Measurements from ENCODE around the gene TSPAN17. TPM values are rescaled to one million over a fixed set of nuclear protein-coding genes. Genes with fewer than 3 reads are reported as not detected.

TSPAN17 gene
- total RNA-seq, 1 donor from 2014 or later = 47.3 TPM

DNA sequence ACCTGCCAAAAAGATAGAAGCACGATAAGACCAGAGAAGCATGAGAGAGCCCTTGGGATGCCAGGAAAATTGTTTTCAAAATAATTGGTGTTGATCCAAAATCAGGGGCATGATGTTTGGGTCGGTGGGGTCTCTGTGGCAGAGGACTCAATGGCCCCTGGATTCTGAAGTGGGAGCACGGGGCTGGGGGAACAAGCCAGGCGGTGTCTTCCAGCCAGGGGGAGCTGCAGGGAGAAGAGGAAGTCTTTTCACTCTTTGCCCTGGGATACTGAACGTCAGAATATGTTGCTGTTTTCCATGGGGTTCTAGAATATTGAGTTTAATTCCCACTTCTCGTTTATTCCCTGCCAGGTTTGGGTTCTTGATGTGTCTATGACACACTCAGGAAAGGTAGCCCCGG lies 20.4 kb downstream of the TSPAN17 start:
- H3K9me3 Mint-ChIP-seq = no peaks in the 10 kb centered on the region
- no peaks in the 10 kb centered on the region for H3K4me1 Mint-ChIP-seq
- no peak for DNase-seq (ENCODE audit: low spot score in 2 of 2, unreplicated experiment in 2 of 2)
- H3K27me3 Mint-ChIP-seq (ENCODE audit: low read depth) = peaks cover 62% of the 10 kb centered on the region
- TF ChIP-seq, protein P1, sequence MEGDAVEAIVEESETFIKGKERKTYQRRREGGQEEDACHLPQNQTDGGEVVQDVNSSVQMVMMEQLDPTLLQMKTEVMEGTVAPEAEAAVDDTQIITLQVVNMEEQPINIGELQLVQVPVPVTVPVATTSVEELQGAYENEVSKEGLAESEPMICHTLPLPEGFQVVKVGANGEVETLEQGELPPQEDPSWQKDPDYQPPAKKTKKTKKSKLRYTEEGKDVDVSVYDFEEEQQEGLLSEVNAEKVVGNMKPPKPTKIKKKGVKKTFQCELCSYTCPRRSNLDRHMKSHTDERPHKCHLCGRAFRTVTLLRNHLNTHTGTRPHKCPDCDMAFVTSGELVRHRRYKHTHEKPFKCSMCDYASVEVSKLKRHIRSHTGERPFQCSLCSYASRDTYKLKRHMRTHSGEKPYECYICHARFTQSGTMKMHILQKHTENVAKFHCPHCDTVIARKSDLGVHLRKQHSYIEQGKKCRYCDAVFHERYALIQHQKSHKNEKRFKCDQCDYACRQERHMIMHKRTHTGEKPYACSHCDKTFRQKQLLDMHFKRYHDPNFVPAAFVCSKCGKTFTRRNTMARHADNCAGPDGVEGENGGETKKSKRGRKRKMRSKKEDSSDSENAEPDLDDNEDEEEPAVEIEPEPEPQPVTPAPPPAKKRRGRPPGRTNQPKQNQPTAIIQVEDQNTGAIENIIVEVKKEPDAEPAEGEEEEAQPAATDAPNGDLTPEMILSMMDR (IDR thresholded peaks at IDR 0.05; ENCODE audit: unreplicated experiment) = no peak
- no peak overlapping the region for H3K4me3 Mint-ChIP-seq
- no peaks in the 10 kb centered on the region for H3K36me3 Mint-ChIP-seq
- H3K27ac Mint-ChIP-seq = no peak overlapping the region

DNA sequence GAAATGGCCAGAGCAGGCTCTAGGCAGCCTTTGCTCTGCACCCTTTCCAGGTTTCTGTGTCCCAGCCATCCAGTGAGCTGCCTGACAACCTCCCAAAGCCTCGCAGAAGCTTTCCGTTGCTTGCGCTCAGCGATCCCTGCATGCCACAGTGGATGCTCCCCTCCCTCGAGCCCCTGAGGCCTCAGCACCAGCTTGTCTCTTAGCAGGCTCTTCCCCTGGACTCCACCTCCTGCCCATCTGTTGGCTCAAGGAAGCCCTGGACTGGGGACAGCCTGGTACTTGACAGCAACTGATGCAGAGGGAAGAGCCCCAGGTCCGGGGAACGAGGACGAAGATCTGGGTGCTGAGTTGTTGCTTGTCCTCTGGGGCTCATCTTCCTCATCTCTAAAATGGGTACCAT lies 23.2 kb downstream of the TSPAN17 start:
- Mint-ChIP-seq H3K36me3 (no peaks in the 10 kb centered on the region), H3K4me3 (no peak overlapping the region), H3K9me3 (no peaks in the 10 kb centered on the region), H3K27ac (no peak overlapping the region), H3K4me1 (no peaks in the 10 kb centered on the region), H3K27me3 (ENCODE audit: low read depth) (peaks cover 55% of the 10 kb centered on the region)
- DNase-seq (ENCODE audit: low spot score in 2 of 2, unreplicated experiment in 2 of 2) = no peak
- TF ChIP-seq, protein P1 (IDR thresholded peaks at IDR 0.05; ENCODE audit: unreplicated experiment) = no peak

DNA sequence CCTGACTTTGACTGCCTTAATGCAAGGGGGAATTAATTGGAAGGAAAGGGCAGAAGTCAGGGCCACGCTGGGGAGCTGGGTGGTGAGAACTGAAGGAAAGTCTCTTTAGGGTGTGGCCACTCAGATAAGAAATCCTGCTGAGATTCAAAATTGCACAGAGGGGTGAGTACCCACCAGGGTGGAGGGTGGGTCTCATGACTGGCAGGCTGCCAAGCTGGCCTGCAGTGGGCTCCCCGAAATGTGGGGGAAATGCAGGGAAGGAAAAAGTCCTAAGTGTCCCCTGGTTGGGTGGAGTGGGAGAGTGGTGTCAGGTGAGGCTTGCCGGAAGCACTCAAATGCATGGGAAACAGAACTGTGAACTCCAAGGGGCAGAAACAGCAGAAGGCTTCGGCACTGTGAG lies 24.1 kb downstream of the TSPAN17 start:
- no peaks in the 10 kb centered on the region for H3K4me1 Mint-ChIP-seq
- no peaks in the 10 kb centered on the region for H3K9me3 Mint-ChIP-seq
- no peak overlapping the region for H3K27ac Mint-ChIP-seq
- TF ChIP-seq, protein P1 (IDR thresholded peaks at IDR 0.05; ENCODE audit: unreplicated experiment) = no peak
- no peak for DNase-seq (ENCODE audit: low spot score in 2 of 2, unreplicated experiment in 2 of 2)
- H3K4me3 Mint-ChIP-seq = no peak overlapping the region
- no peaks in the 10 kb centered on the region for H3K36me3 Mint-ChIP-seq
- H3K27me3 Mint-ChIP-seq (ENCODE audit: low read depth) = peaks cover 52% of the 10 kb centered on the region

DNA sequence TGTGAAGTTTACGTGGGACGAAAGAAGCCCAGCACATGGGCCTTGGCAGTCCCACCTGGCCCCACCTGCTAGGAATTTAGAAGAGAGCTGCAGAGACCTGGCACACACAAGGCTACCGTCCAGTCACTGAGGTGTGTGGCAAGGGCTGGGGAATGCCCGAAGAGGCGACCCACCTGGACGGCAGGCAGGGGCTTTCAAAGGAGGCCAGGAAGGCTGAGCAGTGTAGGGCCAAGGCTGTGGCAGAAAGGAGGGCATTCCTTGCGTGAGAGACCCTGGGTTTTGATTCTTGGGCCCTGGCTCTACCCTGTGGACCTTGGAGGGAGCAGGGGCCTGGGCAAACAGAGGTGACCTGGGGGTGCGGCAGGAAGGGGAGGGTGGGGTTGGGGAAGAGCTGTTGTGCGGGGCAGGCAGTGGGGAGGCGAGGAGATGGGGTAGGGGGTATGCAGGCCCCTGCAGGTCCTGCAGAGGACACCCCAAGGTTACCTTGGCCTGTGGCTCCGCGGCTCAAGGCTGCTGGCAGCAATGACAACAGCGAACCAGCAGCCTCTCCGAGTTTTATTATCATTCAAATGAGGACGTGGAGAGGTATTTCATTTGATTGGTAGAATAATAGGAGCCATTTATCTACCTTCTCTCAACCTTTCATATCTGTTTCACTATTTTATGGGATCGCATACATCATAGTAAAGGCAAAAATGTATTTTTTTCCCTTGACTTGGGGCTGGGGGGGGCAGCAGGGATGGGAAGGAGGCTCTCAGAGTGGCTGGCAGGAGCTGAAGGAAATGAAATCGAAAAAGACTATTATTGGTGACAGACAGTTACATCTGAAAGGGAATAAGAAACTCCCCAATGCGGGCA lies 24.8 kb downstream of the TSPAN17 start:
- Mint-ChIP-seq H3K4me3 (no peak overlapping the region), H3K27ac (no peak overlapping the region), H3K9me3 (no peaks in the 10 kb centered on the region), H3K27me3 (ENCODE audit: low read depth) (peaks cover 51% of the 10 kb centered on the region), H3K36me3 (no peaks in the 10 kb centered on the region), H3K4me1 (no peaks in the 10 kb centered on the region)
- TF ChIP-seq, protein P1 (IDR thresholded peaks at IDR 0.05; ENCODE audit: unreplicated experiment) = no peak
- DNase-seq (ENCODE audit: low spot score in 2 of 2, unreplicated experiment in 2 of 2) = no peak

DNA sequence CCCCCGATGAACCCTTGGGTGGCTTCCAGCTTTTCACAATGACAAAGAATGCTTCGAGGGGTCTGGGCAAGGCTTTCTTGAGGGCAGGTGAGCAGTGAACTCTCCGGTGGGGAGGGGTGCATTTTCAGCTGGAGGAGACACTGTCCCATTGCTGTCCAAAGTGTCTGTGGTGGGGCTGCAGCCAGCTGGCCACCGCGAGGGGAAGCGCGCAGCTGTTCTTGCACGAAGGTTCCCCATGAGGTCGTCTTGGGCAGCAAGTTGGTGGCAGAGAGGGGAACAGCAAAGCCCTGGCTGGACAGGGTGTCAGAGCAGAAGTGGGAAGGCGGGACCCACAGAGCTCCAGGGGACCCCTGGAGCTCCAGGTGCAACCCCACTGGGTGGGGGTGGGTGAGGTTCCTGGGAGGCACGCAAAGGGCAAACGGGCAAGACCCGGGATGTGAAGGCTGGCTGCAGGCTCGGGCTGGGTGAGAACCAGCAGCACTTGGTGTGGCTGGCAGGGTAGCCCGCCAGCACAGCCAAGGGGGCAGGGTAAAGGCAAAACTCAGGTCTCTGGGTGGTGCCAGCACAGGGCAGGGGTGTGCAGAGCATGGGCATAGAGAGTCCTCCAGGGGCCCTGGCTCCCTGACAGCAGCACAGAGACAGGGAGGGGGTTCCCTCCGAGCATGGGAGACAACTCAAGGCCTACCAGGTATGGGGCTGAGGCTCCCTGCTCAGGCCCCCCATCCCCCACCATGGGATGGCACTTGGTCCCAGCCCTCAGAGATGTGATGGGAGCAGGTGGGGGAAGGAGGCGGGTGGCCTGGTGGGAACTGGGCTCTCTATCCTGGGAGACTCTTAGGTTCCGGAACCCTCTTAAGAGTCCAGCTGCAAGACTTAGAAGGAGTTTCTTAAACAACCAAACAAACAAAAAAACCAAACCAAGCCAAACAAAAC lies 26.6 kb downstream of the TSPAN17 start:
- Mint-ChIP-seq H3K9me3 (no peaks in the 10 kb centered on the region), H3K4me3 (no peak overlapping the region), H3K4me1 (no peaks in the 10 kb centered on the region), H3K27me3 (ENCODE audit: low read depth) (peaks cover 45% of the 10 kb centered on the region), H3K27ac (no peak overlapping the region), H3K36me3 (no peaks in the 10 kb centered on the region)
- TF ChIP-seq, protein P1 (IDR thresholded peaks at IDR 0.05; ENCODE audit: unreplicated experiment) = no peak
- DNase-seq (ENCODE audit: low spot score in 2 of 2, unreplicated experiment in 2 of 2) = no peak

All from mesothelial cell of epicardium (in vitro differentiated cells).